Right lobe of liver (tissue), 6 donors: ENCODE data around the gene THAP7. TPM values are rescaled to one million over a fixed set of nuclear protein-coding genes. Genes with fewer than 3 reads are reported as not detected.

Experiments used
- ATAC-seq, 4 donors: fragments of 200-7000 bp; cut with Tn5 transposase; one replicate each; pipeline ENCODE4 v1.9.1; 2020; ENCODE audit warnings: mild to moderate bottlenecking in 4 of 4, moderate library complexity in 4 of 4
- DNase-seq, 3 donors: peaks; one replicate each; pipeline ENCODE4 v3.0.0-alpha.2; 2020
- H3K27ac ChIP-seq, 3 donors: fragments of 200-600 bp; one replicate each; pipeline ENCODE4 v1.8.0; 2022
- H3K27me3 ChIP-seq, 2 donors: fragments of 200-600 bp; one replicate each; pipeline ENCODE4 v1.8.0; 2022
- H3K36me3 ChIP-seq, 4 donors: fragments of 200-600 bp; sonication (generic) in 1 of 4; one replicate each; pipeline versions ENCODE4 v1.5.1 to v1.8.0; 2017 to 2022; ENCODE audit warnings: control low read depth in 1 of 4
- H3K4me1 ChIP-seq, 4 donors: fragments of 200-600 bp; sonication (generic) in 1 of 4; one replicate each; pipeline versions ENCODE4 v1.5.1 to v1.8.0; 2017 to 2022; ENCODE audit warnings: control low read depth in 1 of 4
- H3K4me3 ChIP-seq, 3 donors: fragments of 200-600 bp; one replicate each; pipeline ENCODE4 v1.8.0; 2022
- H3K9me3 ChIP-seq, 4 donors: fragments of 200-600 bp; sonication (generic) in 1 of 4; one replicate each; pipeline versions ENCODE4 v1.5.1 to v1.8.0; 2017 to 2022; ENCODE audit warnings: control low read depth in 1 of 4
- POLR2A ChIP-seq: fragments of 450-650 bp; IDR thresholded peaks from one replicate; pipeline ENCODE4 v1.6.1; 2017; ENCODE audit warnings: antibody characterized with exemption, mild to moderate bottlenecking
- WGBS: methylation state at CpG from one replicate; pipeline ENCODE4 v1.1.6; 2018; ENCODE audit warnings: low coverage, low lambda C conversion rate; ENCODE audit not compliant: insufficient coverage; ENCODE audit errors: missing lambda C conversion rate; 5-methylcytosine and 5-hydroxymethylcytosine counted together
- intact Hi-C, 2 donors: fragments of 100-400 bp; cut with DNase I; formaldehyde crosslinking; loops; one replicate each; pipeline versions ENCODE4 v1.11.2 to v1.14.1; 2022
- total RNA-seq, 6 experiments: library from RNA; depleted of rRNA in 2 of 6; stranded (reverse); fragments of >200 nt in 2 of 6; fragmentation: NEBNext Ultra II Directional in 3 of 6; extraction: Animal tissue kit (Norgen Biotek cat#: 25700) in 3 of 6; gene quantifications; one replicate each; pipeline versions ENCODE4 v1.1.0 to v1.2.4, GENCODE V29; 2016 to 2023
- TF ChIP-seq, protein P1 (sequence below), 4 donors: fragments of 200-600 bp in 3 of 4; fragments of 450-650 bp in 1 of 4; IDR thresholded peaks; one replicate each; pipeline versions ENCODE4 v1.5.1 to v1.8.0; 2016 to 2022; ENCODE audit warnings: antibody characterized with exemption in 4 of 4, mild to moderate bottlenecking in 2 of 4
- donor health status: DM: no; HTN: yes; CAD: no.
- donor health status: DM: no; HTN: no; CAD: no.
- donor health status: DM: no; HTN: no; CAD: no.
- donor health status: DM: no; HTN: yes; CAD: no.
- donor health status: DM: no; HTN: yes; CAD: no.

THAP7 gene
- total RNA-seq, 6 experiments from 2014 or later, result 9.3 to 32.5 (median 15.6) TPM

- intact Hi-C loops, result loop anchor here in 1 of 2 donors (10.0 kb wide), 1 partner anchor 51 kb away; no protein-coding TSS in a partner anchor
- no peak for TF ChIP-seq POLR2A
- TF ChIP-seq, protein P1, sequence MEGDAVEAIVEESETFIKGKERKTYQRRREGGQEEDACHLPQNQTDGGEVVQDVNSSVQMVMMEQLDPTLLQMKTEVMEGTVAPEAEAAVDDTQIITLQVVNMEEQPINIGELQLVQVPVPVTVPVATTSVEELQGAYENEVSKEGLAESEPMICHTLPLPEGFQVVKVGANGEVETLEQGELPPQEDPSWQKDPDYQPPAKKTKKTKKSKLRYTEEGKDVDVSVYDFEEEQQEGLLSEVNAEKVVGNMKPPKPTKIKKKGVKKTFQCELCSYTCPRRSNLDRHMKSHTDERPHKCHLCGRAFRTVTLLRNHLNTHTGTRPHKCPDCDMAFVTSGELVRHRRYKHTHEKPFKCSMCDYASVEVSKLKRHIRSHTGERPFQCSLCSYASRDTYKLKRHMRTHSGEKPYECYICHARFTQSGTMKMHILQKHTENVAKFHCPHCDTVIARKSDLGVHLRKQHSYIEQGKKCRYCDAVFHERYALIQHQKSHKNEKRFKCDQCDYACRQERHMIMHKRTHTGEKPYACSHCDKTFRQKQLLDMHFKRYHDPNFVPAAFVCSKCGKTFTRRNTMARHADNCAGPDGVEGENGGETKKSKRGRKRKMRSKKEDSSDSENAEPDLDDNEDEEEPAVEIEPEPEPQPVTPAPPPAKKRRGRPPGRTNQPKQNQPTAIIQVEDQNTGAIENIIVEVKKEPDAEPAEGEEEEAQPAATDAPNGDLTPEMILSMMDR (IDR thresholded peaks at IDR 0.05), result no peak
- H3K4me3 ChIP-seq, result no peak overlapping the region
- H3K9me3 ChIP-seq, result no peaks in the 10 kb centered on the region
- no CpG with 5 or more reads among the region's 23 CpGs for WGBS
- H3K4me1 ChIP-seq, result peaks cover 0 to 5% (median 2%) of the 10 kb centered on the region in 4 donors
- H3K27ac ChIP-seq, result no peak overlapping the region
- H3K27me3 ChIP-seq, result no peaks in the 10 kb centered on the region
- peak in 1 of 3 donors; percentile 43 for DNase-seq
- peaks cover 0 to 40% (median 8%) of the 10 kb centered on the region in 4 donors for H3K36me3 ChIP-seq
- no peak for ATAC-seq
Observed at GRCh38 chr22:20995329-20996030, 6.4 kb downstream of the THAP7 start.

- peaks cover 0 to 37% (median 8%) of the 10 kb centered on the region in 4 donors for H3K36me3 ChIP-seq
- WGBS, result no CpG with 5 or more reads among the region's 10 CpGs
- no peak overlapping the region for H3K4me3 ChIP-seq
- DNase-seq, result no peak
- no peaks in the 10 kb centered on the region for H3K4me1 ChIP-seq
- no peak overlapping the region for H3K27ac ChIP-seq
- intact Hi-C loops, result loop anchor here in 1 of 2 donors (10.0 kb wide), 1 partner anchor 50 kb away; no protein-coding TSS in a partner anchor
- no peaks in the 10 kb centered on the region for H3K9me3 ChIP-seq
- no peaks in the 10 kb centered on the region for H3K27me3 ChIP-seq
- no peak for ATAC-seq
- TF ChIP-seq, protein P1 (IDR thresholded peaks at IDR 0.05), result no peak
- TF ChIP-seq POLR2A, result no peak
Observed at GRCh38 chr22:20994902-20995241, 7.0 kb downstream of the THAP7 start.

DNA sequence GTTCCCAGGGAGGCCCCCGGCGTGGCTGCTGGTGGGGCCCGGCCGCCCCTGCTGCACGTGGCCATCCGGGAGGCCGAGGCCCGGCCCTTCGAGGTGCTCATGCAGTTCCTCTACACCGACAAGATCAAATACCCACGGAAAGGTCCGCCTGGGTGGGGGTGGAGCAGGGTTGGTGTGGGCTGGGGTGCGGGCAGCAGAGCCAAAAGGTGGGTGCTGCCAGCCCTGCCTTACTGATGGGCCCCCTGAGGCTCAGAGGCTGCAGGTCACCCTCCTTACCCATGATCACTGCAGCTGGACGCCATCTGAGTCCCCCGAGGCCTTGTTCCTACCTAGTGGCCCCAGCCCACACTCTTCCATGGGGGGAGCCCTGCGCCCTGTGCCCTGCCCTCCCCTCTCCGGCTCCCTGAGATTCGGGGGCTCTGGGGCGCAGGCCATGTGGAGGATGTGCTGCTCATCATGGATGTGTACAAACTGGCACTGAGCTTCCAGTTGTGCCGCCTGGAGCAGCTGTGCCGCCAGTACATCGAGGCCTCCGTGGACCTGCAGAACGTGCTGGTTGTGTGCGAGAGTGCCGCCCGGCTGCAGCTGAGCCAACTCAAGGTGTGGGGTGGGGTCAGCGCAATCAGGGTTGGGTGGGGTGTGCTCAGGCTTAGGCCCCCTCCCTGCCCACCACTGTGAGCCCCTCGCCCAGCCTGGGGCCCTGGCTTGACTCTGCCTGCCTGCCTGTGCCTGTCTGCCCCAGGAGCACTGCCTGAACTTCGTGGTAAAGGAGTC lies 7.6 kb downstream of the THAP7 start:
- ATAC-seq, result no peak
- Histone ChIP-seq H3K27me3 (no peaks in the 10 kb centered on the region), H3K4me1 (no peaks in the 10 kb centered on the region), H3K27ac (no peak overlapping the region), H3K9me3 (no peaks in the 10 kb centered on the region), H3K4me3 (no peak overlapping the region), H3K36me3 (peaks cover 0 to 31% (median 7%) of the 10 kb centered on the region in 4 donors)
- intact Hi-C loops, result loop anchor here in 1 of 2 donors (10.0 kb wide), 1 partner anchor 50 kb away; no protein-coding TSS in a partner anchor
- no peak for DNase-seq
- WGBS, result no CpG with 5 or more reads among the region's 30 CpGs
- no peak for TF ChIP-seq POLR2A
- TF ChIP-seq, protein P1 (IDR thresholded peaks at IDR 0.05), result no peak

DNA sequence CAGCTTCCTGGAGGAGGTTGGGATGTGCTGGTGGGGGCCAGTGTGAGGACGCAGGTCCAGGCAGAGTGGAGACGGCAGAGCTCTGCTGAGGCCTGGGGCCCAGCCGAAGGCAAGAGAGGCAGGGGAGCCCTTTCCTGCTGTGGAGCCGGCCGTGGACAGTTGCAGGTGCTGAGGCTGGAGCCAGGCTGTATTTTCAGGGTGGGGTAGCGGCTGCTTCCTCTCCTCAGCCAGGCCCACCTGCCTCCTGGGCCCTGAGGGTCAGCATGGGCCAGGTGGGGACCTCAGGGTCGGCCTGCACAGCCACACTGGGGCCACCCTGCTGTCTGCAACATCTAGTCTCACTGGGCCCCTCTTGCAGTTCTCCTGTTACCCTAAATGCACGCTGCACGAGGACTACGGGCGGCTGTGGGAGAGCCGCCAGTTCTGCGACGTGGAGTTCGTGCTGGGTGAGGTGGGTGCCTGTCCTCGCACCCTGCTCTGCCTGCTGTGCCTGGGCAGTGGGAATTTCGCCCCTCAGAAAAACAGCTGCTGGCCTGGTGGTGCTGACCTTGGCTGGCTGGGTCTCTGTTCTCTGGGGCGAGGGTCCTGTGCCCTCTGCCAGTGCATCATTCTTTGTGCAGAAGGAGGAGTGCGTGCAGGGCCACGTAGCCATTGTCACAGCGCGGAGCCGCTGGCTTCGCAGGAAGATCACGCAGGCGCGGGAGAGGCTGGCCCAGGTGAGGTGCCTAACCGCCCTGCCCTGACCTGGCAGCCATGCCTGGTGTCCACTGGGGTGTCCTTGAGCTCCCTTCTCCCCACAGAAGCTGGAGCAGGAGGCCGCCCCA lies 8.4 kb downstream of the THAP7 start:
- WGBS, result no CpG with 5 or more reads among the region's 29 CpGs

More for the DNA sequence above, 8.4 kb downstream of the THAP7 start:
- Histone ChIP-seq H3K27ac (no peak overlapping the region), H3K36me3 (peaks cover 0 to 25% (median 6%) of the 10 kb centered on the region in 4 donors), H3K4me1 (no peaks in the 10 kb centered on the region), H3K27me3 (no peaks in the 10 kb centered on the region), H3K9me3 (no peaks in the 10 kb centered on the region), H3K4me3 (no peak overlapping the region)
- DNase-seq, result no peak
- no peak for TF ChIP-seq POLR2A
- TF ChIP-seq, protein P1 (IDR thresholded peaks at IDR 0.05), result no peak
- ATAC-seq, result no peak
- intact Hi-C loops, result loop anchor here in 1 of 2 donors (10.0 kb wide), 1 partner anchor 49 kb away; no protein-coding TSS in a partner anchor
